Right lobe of liver (tissue), 6 donors: ENCODE data around the gene CEP85L. TPM values are rescaled to one million over a fixed set of nuclear protein-coding genes. Genes with fewer than 3 reads are reported as not detected.

ENCODE experiments used
- ATAC-seq, 4 donors: fragments of 200-7000 bp; cut with Tn5 transposase; one replicate each; pipeline ENCODE4 v1.9.1; 2020; ENCODE audit warnings: mild to moderate bottlenecking in 4 of 4, moderate library complexity in 4 of 4
- DNase-seq, 3 donors: peaks; one replicate each; pipeline ENCODE4 v3.0.0-alpha.2; 2020
- H3K27ac ChIP-seq, 3 donors: fragments of 200-600 bp; one replicate each; pipeline ENCODE4 v1.8.0; 2022
- H3K27me3 ChIP-seq, 2 donors: fragments of 200-600 bp; one replicate each; pipeline ENCODE4 v1.8.0; 2022
- H3K36me3 ChIP-seq, 4 donors: fragments of 200-600 bp; sonication (generic) in 1 of 4; one replicate each; pipeline versions ENCODE4 v1.5.1 to v1.8.0; 2017 to 2022; ENCODE audit warnings: control low read depth in 1 of 4
- H3K4me1 ChIP-seq, 4 donors: fragments of 200-600 bp; sonication (generic) in 1 of 4; one replicate each; pipeline versions ENCODE4 v1.5.1 to v1.8.0; 2017 to 2022; ENCODE audit warnings: control low read depth in 1 of 4
- H3K4me3 ChIP-seq, 3 donors: fragments of 200-600 bp; one replicate each; pipeline ENCODE4 v1.8.0; 2022
- H3K9me3 ChIP-seq, 4 donors: fragments of 200-600 bp; sonication (generic) in 1 of 4; one replicate each; pipeline versions ENCODE4 v1.5.1 to v1.8.0; 2017 to 2022; ENCODE audit warnings: control low read depth in 1 of 4
- POLR2A ChIP-seq: fragments of 450-650 bp; IDR thresholded peaks from one replicate; pipeline ENCODE4 v1.6.1; 2017; ENCODE audit warnings: antibody characterized with exemption, mild to moderate bottlenecking
- WGBS: methylation state at CpG from one replicate; pipeline ENCODE4 v1.1.6; 2018; ENCODE audit warnings: low coverage, low lambda C conversion rate; ENCODE audit not compliant: insufficient coverage; ENCODE audit errors: missing lambda C conversion rate; 5-methylcytosine and 5-hydroxymethylcytosine counted together
- intact Hi-C, 2 donors: fragments of 100-400 bp; cut with DNase I; formaldehyde crosslinking; loops; one replicate each; pipeline versions ENCODE4 v1.11.2 to v1.14.1; 2022
- total RNA-seq, 6 experiments: library from RNA; depleted of rRNA in 2 of 6; stranded (reverse); fragments of >200 nt in 2 of 6; fragmentation: NEBNext Ultra II Directional in 3 of 6; extraction: Animal tissue kit (Norgen Biotek cat#: 25700) in 3 of 6; gene quantifications; one replicate each; pipeline versions ENCODE4 v1.1.0 to v1.2.4, GENCODE V29; 2016 to 2023
- TF ChIP-seq, protein P1 (sequence below), 4 donors: fragments of 200-600 bp in 3 of 4; fragments of 450-650 bp in 1 of 4; IDR thresholded peaks; one replicate each; pipeline versions ENCODE4 v1.5.1 to v1.8.0; 2016 to 2022; ENCODE audit warnings: antibody characterized with exemption in 4 of 4, mild to moderate bottlenecking in 2 of 4
- donor health status: DM: no; HTN: yes; CAD: no.
- donor health status: DM: no; HTN: no; CAD: no.
- donor health status: DM: no; HTN: no; CAD: no.
- donor health status: DM: no; HTN: yes; CAD: no.
- donor health status: DM: no; HTN: yes; CAD: no.

CEP85L gene
- total RNA-seq, 6 experiments from 2014 or later: 2.9 to 8.7 (median 4.1) TPM

DNA sequence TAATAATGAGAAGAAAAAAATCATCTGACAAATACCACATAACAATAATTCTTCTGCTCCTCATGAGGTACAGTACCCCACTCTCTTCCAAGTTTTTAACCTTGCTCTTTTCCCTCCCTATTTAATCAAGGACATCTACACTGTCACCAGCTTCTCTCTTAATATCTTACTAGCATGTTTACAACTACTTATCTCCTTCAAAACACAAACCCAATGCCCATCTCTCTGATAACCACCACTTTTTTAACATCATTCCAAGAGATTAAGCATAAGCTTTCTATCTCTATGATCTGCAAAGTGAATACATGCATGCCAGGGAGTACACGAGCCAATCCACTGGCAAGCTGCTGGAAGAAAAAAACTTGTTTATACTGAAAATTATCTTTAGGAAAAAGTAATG lies 10.3 kb downstream of the CEP85L start:
- no peak overlapping the region for H3K4me3 ChIP-seq
- H3K27ac ChIP-seq: no peak overlapping the region
- no peak for ATAC-seq
- no peaks in the 10 kb centered on the region for H3K27me3 ChIP-seq
- intact Hi-C loops: no loop called here
- no peaks in the 10 kb centered on the region for H3K36me3 ChIP-seq
- DNase-seq: no peak
- 70% methylated on average over 1 of the region's 1 CpG for WGBS
- TF ChIP-seq, protein P1, sequence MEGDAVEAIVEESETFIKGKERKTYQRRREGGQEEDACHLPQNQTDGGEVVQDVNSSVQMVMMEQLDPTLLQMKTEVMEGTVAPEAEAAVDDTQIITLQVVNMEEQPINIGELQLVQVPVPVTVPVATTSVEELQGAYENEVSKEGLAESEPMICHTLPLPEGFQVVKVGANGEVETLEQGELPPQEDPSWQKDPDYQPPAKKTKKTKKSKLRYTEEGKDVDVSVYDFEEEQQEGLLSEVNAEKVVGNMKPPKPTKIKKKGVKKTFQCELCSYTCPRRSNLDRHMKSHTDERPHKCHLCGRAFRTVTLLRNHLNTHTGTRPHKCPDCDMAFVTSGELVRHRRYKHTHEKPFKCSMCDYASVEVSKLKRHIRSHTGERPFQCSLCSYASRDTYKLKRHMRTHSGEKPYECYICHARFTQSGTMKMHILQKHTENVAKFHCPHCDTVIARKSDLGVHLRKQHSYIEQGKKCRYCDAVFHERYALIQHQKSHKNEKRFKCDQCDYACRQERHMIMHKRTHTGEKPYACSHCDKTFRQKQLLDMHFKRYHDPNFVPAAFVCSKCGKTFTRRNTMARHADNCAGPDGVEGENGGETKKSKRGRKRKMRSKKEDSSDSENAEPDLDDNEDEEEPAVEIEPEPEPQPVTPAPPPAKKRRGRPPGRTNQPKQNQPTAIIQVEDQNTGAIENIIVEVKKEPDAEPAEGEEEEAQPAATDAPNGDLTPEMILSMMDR (IDR thresholded peaks at IDR 0.05): no peak
- no peak for TF ChIP-seq POLR2A
- no peaks in the 10 kb centered on the region for H3K9me3 ChIP-seq
- H3K4me1 ChIP-seq: peaks cover 0 to 20% (median 0%) of the 10 kb centered on the region in 4 donors

DNA sequence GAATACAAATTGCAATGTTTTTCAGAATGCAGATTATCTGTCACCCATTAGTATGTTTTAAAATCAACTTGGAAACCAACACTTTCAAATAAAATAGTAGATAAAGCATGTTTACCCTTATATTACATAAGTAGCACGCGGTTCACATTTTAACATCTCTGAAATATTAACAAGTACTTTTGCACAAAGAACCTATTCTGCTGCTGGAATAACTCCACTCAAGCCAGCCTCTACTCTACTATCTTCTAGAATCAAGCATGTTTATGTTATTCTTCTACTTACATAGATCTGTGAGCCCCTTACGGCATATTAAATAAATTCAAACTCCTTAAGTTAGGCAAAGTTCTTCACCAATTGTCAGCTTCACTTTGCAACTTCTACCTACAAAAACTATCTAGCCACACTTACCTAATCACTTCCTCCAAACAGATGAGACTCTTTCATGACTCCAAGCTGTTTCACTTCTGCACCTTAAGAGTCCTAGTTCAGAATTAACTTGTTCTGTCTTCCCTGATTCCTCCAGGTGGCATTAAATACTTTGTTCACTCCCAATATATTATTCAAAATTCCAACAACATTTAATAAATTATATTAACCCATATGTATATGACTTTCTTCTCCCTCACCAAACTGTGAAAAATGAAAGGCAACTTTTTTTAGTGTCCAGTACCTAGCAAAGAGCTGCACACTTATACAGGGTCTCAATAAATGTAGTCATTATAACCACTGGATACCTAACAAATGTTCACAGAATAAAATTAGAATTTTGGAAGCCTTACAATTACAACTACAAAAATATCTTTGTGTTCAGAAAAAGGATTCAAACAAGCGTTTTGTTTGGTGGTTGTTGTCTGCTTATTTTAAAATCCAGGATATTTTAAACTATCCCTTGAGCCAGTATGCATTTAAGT lies 12.1 kb downstream of the CEP85L start:
- WGBS: 35% methylated on average over 4 of the region's 4 CpGs
- no peaks in the 10 kb centered on the region for H3K27me3 ChIP-seq
- H3K4me1 ChIP-seq: peaks cover 0 to 12% (median 0%) of the 10 kb centered on the region in 4 donors
- H3K9me3 ChIP-seq: no peaks in the 10 kb centered on the region
- H3K36me3 ChIP-seq: no peaks in the 10 kb centered on the region
- intact Hi-C loops: no loop called here
- no peak overlapping the region for H3K27ac ChIP-seq
- peak in 2 of 4 donors; percentile 38 to 46 for ATAC-seq
- DNase-seq: no peak
- no peak overlapping the region for H3K4me3 ChIP-seq
- no peak for TF ChIP-seq POLR2A
- TF ChIP-seq, protein P1 (IDR thresholded peaks at IDR 0.05): no peak

DNA sequence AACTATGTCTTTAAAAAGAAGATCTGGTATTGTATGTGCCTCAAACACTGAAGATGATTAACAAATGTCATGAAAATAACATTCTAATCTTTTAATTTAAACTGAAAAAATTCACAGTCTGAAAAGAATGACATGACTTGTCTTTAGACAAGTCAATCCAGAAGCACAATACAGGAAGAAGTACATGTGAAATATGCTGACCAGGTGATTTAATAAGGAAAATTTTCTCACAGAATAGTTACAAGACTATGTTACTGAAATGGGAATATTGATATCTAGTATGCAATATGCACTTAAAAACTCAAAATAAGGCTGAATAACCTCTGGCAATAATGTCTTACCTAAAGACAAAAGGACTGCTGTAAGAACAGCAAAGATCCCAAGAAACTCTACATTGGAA lies 13.1 kb downstream of the CEP85L start:
- no peaks in the 10 kb centered on the region for H3K9me3 ChIP-seq
- no peaks in the 10 kb centered on the region for H3K36me3 ChIP-seq
- no peak for DNase-seq
- H3K27ac ChIP-seq: no peak overlapping the region
- TF ChIP-seq, protein P1 (IDR thresholded peaks at IDR 0.05): no peak
- TF ChIP-seq POLR2A: no peak
- no peaks in the 10 kb centered on the region for H3K27me3 ChIP-seq
- ATAC-seq: no peak
- H3K4me1 ChIP-seq: peaks cover 0 to 12% (median 0%) of the 10 kb centered on the region in 4 donors
- H3K4me3 ChIP-seq: no peak overlapping the region
- intact Hi-C loops: no loop called here

DNA sequence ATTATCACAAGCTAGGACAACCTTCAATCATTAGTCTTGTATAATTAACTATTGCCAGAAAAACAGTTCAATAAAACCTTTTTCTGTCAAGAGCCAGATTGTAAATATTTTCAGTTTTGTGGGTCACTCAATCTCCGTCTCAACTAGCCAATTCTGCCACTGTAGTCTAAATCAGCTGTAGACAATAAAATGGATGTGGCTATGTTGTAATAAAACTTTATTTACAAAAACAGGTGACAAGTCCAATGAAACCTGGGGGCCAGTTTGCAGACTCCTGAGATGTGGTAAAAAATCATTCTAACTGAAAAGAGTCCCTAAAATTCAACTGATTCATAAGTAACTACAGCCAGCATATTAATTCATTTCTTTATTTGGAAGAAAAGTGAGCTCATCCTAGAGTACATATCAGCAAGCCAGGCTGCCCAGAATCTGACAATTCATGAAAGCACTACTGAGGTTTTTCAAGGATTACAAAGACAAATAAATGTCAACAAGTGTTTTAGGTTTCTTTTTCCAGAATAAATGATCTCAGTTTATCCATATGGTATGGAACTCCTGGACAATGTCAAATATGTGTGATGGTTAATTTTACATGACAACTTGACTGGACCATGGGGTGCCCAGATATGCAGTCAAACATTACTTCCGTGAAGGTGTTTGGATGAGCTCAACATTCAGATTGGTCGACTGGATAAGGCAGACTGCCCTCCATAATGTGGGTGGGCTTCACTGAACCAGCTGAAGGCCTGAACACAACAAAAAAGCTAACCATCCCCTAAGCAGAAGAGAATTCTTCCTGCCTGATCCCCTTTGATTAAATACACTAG lies 15.3 kb downstream of the CEP85L start:
- peaks cover 0 to 12% (median 0%) of the 10 kb centered on the region in 4 donors for H3K4me1 ChIP-seq
- DNase-seq (no peak), ATAC-seq (no peak)

More for the DNA sequence above, 15.3 kb downstream of the CEP85L start:
- Histone ChIP-seq H3K9me3 (no peaks in the 10 kb centered on the region), H3K27ac (no peak overlapping the region), H3K4me3 (no peak overlapping the region), H3K36me3 (no peaks in the 10 kb centered on the region), H3K27me3 (no peaks in the 10 kb centered on the region)
- WGBS: 55% methylated on average over 2 of the region's 3 CpGs
- TF ChIP-seq POLR2A: no peak
- TF ChIP-seq, protein P1 (IDR thresholded peaks at IDR 0.05): no peak
- intact Hi-C loops: no loop called here
